Suppressor macrophage treated with lipopolysaccharide for 4 hours (primary cell): Measurements from ENCODE around the gene IFNAR2.

Experiments
- DNase-seq: peaks from one replicate; pipeline ENCODE4 v3.0.0-alpha.2; 2020

Gene IFNAR2

DNA sequence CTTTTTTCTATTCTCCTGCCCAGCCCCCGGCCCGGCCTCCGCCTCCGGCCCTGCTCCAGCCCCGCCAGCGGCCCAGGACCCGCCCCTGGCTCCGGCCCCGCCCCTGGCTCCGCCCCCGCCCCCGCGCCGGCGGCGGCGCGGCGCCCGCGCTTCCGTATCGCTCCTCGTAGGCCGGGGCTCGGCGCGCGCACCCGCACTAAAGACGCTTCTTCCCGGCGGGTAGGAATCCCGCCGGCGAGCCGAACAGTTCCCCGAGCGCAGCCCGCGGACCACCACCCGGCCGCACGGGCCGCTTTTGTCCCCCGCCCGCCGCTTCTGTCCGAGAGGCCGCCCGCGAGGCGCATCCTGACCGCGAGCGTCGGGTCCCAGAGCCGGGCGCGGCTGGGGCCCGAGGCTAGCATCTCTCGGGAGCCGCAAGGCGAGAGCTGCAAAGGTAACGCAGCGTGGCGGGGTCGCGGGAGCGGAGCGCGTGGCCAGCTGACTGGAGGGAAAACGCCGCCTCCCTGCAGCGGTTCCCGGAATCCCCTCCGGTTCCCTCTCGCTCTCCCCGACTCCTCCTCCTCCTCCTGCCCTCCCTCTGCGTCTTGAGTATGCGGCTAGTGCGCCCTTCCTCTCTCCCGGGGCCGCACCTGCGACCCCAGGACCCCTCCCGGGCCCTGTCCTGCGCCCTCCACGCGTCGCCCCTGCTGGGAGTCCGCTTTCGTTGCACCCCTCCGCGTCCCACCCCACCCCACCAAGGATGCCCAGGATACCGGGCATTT is at the start of gene IFNAR2:
Gene IFNAR2 (plus strand): TSS at position 155 of the 761 bp plus-strand sequence. CDS start 11,985 bp downstream, outside the sequence.
- DNase-seq: peak; percentile 87

GRCh38 chr21:33185852-33186251 is 43.9 kb upstream of the IFNAR2 start:
- DNase-seq: no peak

DNA sequence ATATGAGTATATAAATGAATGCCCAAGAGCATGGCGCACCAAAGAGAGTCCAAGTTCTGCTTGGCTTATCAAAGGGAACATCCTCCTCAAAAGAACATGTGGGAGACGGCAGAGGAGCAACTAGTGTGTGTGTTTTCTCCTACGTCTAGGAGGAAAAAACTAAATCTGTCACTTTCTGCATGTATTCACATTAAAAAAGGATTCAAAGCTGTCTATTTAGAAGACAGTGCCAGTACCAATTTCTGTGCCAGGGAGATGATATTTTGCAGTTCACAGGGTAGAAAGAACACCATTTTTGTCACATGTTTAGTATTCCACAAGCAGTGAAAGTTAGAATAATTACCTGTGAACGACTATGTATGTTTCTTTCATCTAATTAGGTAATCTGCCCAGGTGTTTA is 42.5 kb upstream of the IFNAR2 start:
- DNase-seq: no peak

GRCh38 chr21:33189237-33189636 is 40.5 kb upstream of the IFNAR2 start:
- no peak for DNase-seq

- no peak for DNase-seq
These were observed 39.9 kb upstream of the IFNAR2 start for GRCh38 chr21:33189824-33190223.

GRCh38 chr21:33196941-33197374 is 32.8 kb upstream of the IFNAR2 start:
- peak; percentile 80 for DNase-seq

DNA sequence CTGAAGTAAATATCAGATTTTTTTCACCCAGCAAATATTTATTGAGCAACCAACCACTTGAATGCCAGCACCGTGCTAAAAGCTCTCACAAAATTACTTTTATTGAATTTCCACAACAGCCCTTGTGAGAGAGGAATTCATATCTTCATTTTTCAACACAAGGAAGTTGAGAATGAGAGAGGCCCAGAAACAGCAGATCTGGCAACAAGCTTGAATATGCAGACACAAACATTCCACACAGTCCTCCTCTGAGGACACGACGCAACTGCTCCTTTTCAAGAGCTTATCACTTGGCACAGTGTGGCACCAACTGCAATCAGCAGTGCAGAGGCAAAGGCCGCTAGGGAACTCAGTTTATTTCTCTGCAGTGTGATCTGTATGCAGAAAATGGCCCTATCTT is 32.2 kb upstream of the IFNAR2 start:
- DNase-seq: no peak

- DNase-seq: peak; percentile 97
These were observed 31.2 kb upstream of the IFNAR2 start for GRCh38 chr21:33198346-33199099.

GRCh38 chr21:33199100-33199464 is 30.7 kb upstream of the IFNAR2 start:
- no peak for DNase-seq

GRCh38 chr21:33199516-33200217 is 30.1 kb upstream of the IFNAR2 start:
- DNase-seq: peak; percentile 98

- no peak for DNase-seq
These were observed 27.8 kb upstream of the IFNAR2 start for GRCh38 chr21:33201956-33202355.

DNA sequence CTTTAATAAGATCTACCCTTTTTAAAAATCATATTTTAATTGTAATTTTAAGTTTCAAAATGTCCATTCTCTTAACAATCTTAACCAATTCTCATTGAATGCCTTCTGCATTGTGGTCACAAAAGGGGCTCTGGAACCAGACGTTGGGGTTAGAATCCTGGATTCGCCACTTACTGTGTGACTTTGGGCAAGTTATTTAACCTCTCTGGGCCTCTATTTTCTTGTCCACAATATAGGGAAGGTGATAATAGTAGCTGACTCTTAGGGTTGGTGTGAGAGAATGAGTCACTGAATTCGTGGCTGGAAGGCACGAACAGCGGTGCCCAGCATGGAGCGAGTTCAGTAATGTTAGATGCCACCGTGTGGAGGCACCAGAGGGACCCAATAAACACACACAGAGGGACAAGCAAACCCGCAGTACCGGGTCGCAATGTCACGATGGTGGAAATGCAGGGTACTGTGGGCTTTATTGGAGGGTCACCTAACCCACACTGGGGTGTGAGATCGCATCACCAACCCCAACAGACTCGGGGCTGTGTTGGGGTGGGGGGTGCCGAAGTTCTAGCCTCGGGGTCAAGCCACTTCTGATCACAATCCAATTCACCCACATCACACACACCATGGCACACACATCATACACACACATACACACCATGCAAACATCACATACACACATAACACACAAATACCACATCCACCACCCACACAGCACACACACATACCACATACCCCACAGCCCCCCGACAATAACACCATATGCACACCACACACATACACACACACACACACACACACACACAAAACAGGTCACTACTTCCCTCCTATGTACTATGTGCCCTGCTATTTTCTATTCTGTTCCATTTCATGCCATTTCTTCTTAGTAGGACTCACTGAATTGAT is 27.0 kb upstream of the IFNAR2 start:
- peak; percentile 56 for DNase-seq

DNA sequence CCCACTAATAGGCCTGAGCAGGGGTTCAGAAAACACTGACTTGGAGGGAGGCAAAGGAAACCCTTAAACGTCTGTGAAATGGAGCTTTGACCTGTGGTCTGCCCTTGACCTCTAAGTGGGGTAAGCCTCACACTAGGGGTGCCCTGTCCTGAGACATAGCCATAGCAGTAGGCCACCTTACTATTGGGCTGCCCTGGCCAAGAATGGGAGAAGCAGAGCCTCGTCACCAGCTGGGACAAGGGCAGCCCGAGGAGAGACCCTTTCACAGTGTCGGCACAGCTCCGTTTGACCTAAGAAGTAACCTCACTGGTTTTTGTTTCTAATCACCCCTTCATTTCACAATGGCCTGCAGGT is 26.4 kb upstream of the IFNAR2 start:
- no peak for DNase-seq

- peak; percentile 65 for DNase-seq
These were observed 24.3 kb upstream of the IFNAR2 start for GRCh38 chr21:33205476-33205875.

DNA sequence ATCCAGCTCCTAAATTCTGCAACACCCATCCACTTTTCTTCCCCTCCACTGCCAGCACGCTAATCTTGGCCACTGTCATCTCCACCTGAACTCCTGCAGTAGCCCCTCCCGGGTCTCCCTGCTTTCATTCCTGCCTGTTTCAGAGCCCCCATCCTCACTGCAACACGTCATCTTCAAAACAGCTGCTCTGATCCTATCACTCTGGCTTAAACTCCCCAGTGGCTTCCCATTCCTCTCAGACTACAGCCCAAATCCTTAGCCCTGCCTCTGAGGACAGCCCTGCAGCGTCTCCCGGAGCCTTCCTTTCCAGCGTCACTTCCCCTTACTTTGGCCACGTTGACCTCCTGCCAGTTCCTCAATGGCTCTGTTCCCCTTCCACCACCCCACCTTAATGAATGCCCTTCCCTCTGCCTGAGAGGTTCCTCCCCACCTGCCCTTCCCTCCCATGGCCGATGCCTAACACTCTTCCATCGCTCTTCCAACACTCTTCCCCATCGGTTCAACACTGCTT is 22.9 kb upstream of the IFNAR2 start:
- peak; percentile 55 for DNase-seq

DNA sequence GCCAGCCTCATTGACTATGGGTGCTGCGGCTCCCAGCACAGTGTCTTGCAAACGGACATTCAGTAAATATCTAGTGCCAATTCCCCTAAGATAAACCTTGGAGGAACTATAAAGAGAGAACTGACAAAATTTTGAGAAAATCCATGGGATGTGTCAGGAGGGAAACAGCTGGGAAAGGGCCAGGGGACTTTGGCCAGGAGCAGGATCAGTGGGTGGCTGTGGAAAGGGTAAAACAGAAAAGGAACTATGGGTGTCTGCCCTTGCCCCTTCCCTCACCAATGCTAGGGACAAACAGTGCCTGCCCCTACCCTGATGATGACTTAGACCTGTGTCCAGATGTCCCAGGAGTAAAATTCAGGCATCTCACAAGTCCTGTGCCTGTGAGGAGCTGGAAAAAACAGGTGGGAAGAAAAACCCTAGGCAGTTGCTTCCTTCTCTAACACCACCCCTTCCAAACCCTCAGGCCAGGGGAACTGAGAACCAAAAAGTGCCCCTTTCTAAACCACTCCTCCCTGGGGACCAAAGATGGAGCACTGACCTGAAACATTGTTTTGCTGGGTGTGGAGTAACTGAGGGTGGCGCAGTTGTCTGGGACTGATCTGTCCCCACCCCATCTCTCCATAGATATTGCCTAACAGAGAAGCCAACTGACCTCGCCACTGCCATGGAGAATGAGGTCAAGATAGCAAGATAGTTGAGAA is 22.1 kb upstream of the IFNAR2 start:
- no peak for DNase-seq

GRCh38 chr21:33208534-33208933 is 21.2 kb upstream of the IFNAR2 start:
- no peak for DNase-seq

GRCh38 chr21:33211305-33211704 is 18.4 kb upstream of the IFNAR2 start:
- DNase-seq: no peak

GRCh38 chr21:33211732-33212131 is 18.0 kb upstream of the IFNAR2 start:
- DNase-seq: no peak

DNA sequence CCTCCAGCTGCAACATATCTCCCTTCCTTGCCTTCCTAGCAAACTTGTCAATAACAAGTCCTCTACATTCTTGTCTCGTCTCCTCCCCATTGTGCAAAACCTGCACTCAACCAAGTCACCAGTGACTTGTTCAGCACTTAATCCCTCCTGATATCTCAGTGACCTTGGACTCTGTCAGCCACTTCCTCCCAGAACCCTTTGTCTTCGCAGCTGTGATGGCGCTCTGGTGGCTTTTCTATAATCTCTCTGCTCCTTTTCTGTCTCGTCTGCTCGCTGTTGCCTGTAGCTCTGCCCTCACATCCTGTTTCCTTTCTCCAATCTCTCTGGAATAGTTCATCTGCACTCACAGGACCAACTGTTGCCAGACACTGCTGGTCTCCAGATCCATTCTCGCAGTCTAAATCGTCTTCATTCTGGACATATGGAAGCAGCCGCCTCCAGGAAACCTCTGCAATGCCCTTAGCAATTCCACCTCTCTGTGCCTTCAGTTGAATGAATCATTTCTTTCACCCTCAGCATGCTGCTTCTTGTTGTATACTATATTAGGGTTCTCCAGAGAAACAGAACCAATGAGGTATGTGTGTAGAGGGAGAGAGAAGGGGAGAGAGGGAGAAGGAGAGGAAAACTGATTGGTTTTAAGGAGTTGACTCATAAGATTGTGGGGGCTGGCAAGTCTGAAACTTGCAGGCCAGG is 17.4 kb upstream of the IFNAR2 start:
- peak; percentile 37 for DNase-seq

GRCh38 chr21:33214056-33214455 is 15.7 kb upstream of the IFNAR2 start:
- DNase-seq: no peak
